GM23338 (cell line): ENCODE measurements around the gene ENOX1. TPM values are rescaled to one million over a fixed set of nuclear protein-coding genes. Genes with fewer than 3 reads are reported as not detected.

Experiments used
- ATAC-seq: fragments of 200-7000 bp; cut with Tn5 transposase; 3 replicates; pipeline ENCODE4 v1.9.1; 2020
- DNase-seq: peaks from one replicate; pipeline ENCODE4 v3.0.0-alpha.2; 2015; ENCODE audit warnings: low spot score
- H2AFZ ChIP-seq: fragments of 200-600 bp; sonication (generic); 2 replicates; pipeline ENCODE4 v1.8.0; 2016; ENCODE audit warnings: antibody characterized with exemption, mild to moderate bottlenecking, moderate library complexity
- H3F3A ChIP-seq: fragments of 200-600 bp; sonication (generic); replicated peaks from 2 replicates; pipeline ENCODE4 v1.8.0; 2017; ENCODE audit warnings: antibody characterized with exemption, mixed run types, low read depth
- H3K27ac ChIP-seq: fragments of 200-600 bp; sonication (generic); 2 replicates; pipeline ENCODE4 v1.6.1; 2016; ENCODE audit warnings: low read depth
- H3K27me3 ChIP-seq: fragments of 200-600 bp; sonication (generic); 2 replicates; pipeline ENCODE4 v1.8.0; 2016; ENCODE audit warnings: mild to moderate bottlenecking, mixed run types, moderate library complexity; ENCODE audit not compliant: insufficient read depth
- H3K36me3 ChIP-seq: fragments of 200-600 bp; sonication (generic); 2 replicates; pipeline ENCODE4 v1.8.0; 2016; ENCODE audit warnings: mild to moderate bottlenecking; ENCODE audit not compliant: insufficient read depth
- H3K4me1 ChIP-seq: fragments of 200-600 bp; sonication (generic); 2 replicates; pipeline ENCODE4 v1.8.0; 2016; ENCODE audit warnings: mild to moderate bottlenecking, moderate library complexity; ENCODE audit not compliant: insufficient read depth
- H3K4me2 ChIP-seq: fragments of 200-600 bp; sonication (generic); 2 replicates; pipeline ENCODE4 v1.7.1; 2017; ENCODE audit warnings: mixed run types
- H3K4me3 ChIP-seq: fragments of 200-600 bp; sonication (generic); 2 replicates; pipeline ENCODE4 v1.6.1; 2016; ENCODE audit warnings: mixed run types
- H3K79me2 ChIP-seq: fragments of 200-600 bp; sonication (generic); replicated peaks from 2 replicates; pipeline ENCODE4 v1.8.0; 2017; ENCODE audit warnings: mild to moderate bottlenecking; ENCODE audit not compliant: insufficient read depth
- H3K9me2 ChIP-seq: fragments of 200-600 bp; sonication (generic); 2 replicates; pipeline ENCODE4 v1.8.0; 2017; ENCODE audit not compliant: insufficient read depth
- H4K20me1 ChIP-seq: fragments of 200-600 bp; sonication (generic); replicated peaks from 2 replicates; pipeline ENCODE4 v1.8.0; 2017; ENCODE audit warnings: mild to moderate bottlenecking; ENCODE audit not compliant: insufficient read depth
- H3K27ac Mint-ChIP-seq: 2 replicates; pipeline ENCODE4 v1.8.0; 2020; ENCODE audit warnings: inconsistent platforms, mild to moderate bottlenecking, moderate library complexity, mixed read lengths
- H3K27me3 Mint-ChIP-seq: 3 replicates; pipeline ENCODE4 v1.8.0; 2022; ENCODE audit warnings: low read depth, mild to moderate bottlenecking, moderate library complexity, mixed read lengths, inconsistent platforms; ENCODE audit not compliant: insufficient read depth, poor library complexity
- H3K36me3 Mint-ChIP-seq: 3 replicates; pipeline ENCODE4 v1.8.0; 2021; ENCODE audit warnings: low read depth, mild to moderate bottlenecking, inconsistent platforms, moderate library complexity, mixed read lengths
- H3K4me1 Mint-ChIP-seq: 3 replicates; pipeline ENCODE4 v1.8.0; 2020; ENCODE audit warnings: mild to moderate bottlenecking, inconsistent platforms, mixed read lengths
- H3K4me3 Mint-ChIP-seq: 3 replicates; pipeline ENCODE4 v1.8.0; 2021; ENCODE audit warnings: moderate library complexity, mild to moderate bottlenecking, inconsistent platforms, mixed read lengths
- H3K9me3 Mint-ChIP-seq: 3 replicates; pipeline ENCODE4 v1.8.0; 2020; ENCODE audit warnings: moderate library complexity, mild to moderate bottlenecking, inconsistent platforms, mixed read lengths
- EZH2 ChIP-seq: fragments of 200-600 bp; sonication (generic); IDR thresholded peaks from one replicate; pipeline ENCODE4 v1.8.0; 2017; ENCODE audit warnings: antibody characterized with exemption, mild to moderate bottlenecking, low read depth; ENCODE audit not compliant: unreplicated experiment
- EZH2phosphoT487 ChIP-seq: fragments of 200-600 bp; sonication (generic); IDR thresholded peaks from one replicate; pipeline ENCODE4 v1.8.1; 2018; ENCODE audit warnings: antibody characterized with exemption; ENCODE audit not compliant: unreplicated experiment
- JUNB ChIP-seq: IDR thresholded peaks from one replicate; pipeline ENCODE4 v1.6.1; 2016; ENCODE audit warnings: antibody characterized with exemption; ENCODE audit not compliant: unreplicated experiment
- NANOG ChIP-seq: IDR thresholded peaks from 2 replicates; pipeline ENCODE4 v1.6.1; 2016; ENCODE audit warnings: antibody characterized with exemption, borderline replicate concordance
- REST ChIP-seq: IDR thresholded peaks from one replicate; pipeline ENCODE4 v1.6.1; 2018; ENCODE audit warnings: antibody characterized with exemption; ENCODE audit not compliant: unreplicated experiment
- STAT1 ChIP-seq: IDR thresholded peaks from one replicate; pipeline ENCODE4 v1.6.1; 2016; ENCODE audit warnings: antibody characterized with exemption; ENCODE audit not compliant: unreplicated experiment
- ZNF114 ChIP-seq: fragments of 250-450 bp; sonication (Bioruptor Pico); IDR thresholded peaks from 2 replicates; pipeline ENCODE4 v1.5.0; 2020; ENCODE audit warnings: mild to moderate bottlenecking, moderate library complexity
- ZNF331 ChIP-seq: fragments of 250-450 bp; sonication (Bioruptor Pico); IDR thresholded peaks from 2 replicates; pipeline ENCODE4 v1.5.0; 2020; ENCODE audit warnings: low read depth, mild to moderate bottlenecking, moderate library complexity
- long read RNA-seq: library from polyadenylated mRNA; unstranded; transcript quantifications from one replicate; pipeline ENCODE4 v2.0.0, GENCODE V29; 2020; ENCODE audit not compliant: unreplicated experiment
- polyA plus RNA-seq: library from polyadenylated mRNA; unstranded; fragments of >200 nt; fragmentation: Nextera tagmentation; extraction: Ambion mirVana; gene quantifications from 2 replicates; pipeline ENCODE4 v1.2.1, GENCODE V29; 2016
- total RNA-seq: library from RNA; depleted of rRNA; stranded (reverse); fragments of >200 nt; shearing (Covaris generic); gene quantifications from 2 replicates; pipeline ENCODE4 v1.2.3, GENCODE V29; 2014; rRNA removed
- TF ChIP-seq, protein P1 (sequence below), 2 experiments: fragments of 200-600 bp in 1 of 2; sonication (generic) in 1 of 2; conservative IDR thresholded peaks; 2 replicates each; pipeline versions ENCODE4 v1.5.1 to v1.6.1; 2016 to 2017; ENCODE audit warnings: antibody characterized with exemption in 2 of 2, low read depth in 2 of 2, mild to moderate bottlenecking in 2 of 2, moderate library complexity in 1 of 2
- TF ChIP-seq, protein P2 (sequence below): IDR thresholded peaks from 2 replicates; pipeline ENCODE4 v1.6.1; 2016; ENCODE audit warnings: antibody characterized with exemption

The ENOX1 gene
- total RNA-seq (0.66 and 2.1 TPM in 2 replicates), polyA plus RNA-seq (0.54 and 0.81 TPM in 2 replicates)
- long read RNA-seq, partial matches to known transcripts: 1 of 1 reads
- long read RNA-seq, other reads (novel, unspliced or antisense): 0 of 1 reads

GRCh38 chr13:43786766-43787517 is at the start of gene ENOX1:
Gene ENOX1, minus strand, starts transcription at chr13:43786972.
- Mint-ChIP-seq H3K4me1 (peaks cover 16% of the 10 kb centered on the region), H3K36me3 (no peaks in the 10 kb centered on the region), H3K9me3 (no peaks in the 10 kb centered on the region), H3K27ac (no peak within 1 kb of the TSS), H3K27me3 (peaks cover 38% of the 10 kb centered on the region), H3K4me3 (peak within 1 kb of the TSS; percentile 86)
- H3K4me3 ChIP-seq: peak within 1 kb of the TSS; percentile 72
- DNase-seq (peak; percentile 77), ATAC-seq (peak; percentile 75)
- peaks cover 76% of the 10 kb centered on the region for H3K27me3 ChIP-seq
- H4K20me1 ChIP-seq: no peaks in the 10 kb centered on the region
- H3F3A ChIP-seq: no peaks in the 10 kb centered on the region; the same call in 1 of the 2 replicates
- H2AFZ ChIP-seq: peak within 1 kb of the TSS; percentile 93
- TF ChIP-seq, protein P1, sequence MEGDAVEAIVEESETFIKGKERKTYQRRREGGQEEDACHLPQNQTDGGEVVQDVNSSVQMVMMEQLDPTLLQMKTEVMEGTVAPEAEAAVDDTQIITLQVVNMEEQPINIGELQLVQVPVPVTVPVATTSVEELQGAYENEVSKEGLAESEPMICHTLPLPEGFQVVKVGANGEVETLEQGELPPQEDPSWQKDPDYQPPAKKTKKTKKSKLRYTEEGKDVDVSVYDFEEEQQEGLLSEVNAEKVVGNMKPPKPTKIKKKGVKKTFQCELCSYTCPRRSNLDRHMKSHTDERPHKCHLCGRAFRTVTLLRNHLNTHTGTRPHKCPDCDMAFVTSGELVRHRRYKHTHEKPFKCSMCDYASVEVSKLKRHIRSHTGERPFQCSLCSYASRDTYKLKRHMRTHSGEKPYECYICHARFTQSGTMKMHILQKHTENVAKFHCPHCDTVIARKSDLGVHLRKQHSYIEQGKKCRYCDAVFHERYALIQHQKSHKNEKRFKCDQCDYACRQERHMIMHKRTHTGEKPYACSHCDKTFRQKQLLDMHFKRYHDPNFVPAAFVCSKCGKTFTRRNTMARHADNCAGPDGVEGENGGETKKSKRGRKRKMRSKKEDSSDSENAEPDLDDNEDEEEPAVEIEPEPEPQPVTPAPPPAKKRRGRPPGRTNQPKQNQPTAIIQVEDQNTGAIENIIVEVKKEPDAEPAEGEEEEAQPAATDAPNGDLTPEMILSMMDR (conservative IDR thresholded peaks at IDR 0.05; ENCODE audit: low read depth in 2 of 2): peak in 1 of 2 experiments; percentile 24; a peak in 2 of 4 replicates
- TF ChIP-seq, protein P2, sequence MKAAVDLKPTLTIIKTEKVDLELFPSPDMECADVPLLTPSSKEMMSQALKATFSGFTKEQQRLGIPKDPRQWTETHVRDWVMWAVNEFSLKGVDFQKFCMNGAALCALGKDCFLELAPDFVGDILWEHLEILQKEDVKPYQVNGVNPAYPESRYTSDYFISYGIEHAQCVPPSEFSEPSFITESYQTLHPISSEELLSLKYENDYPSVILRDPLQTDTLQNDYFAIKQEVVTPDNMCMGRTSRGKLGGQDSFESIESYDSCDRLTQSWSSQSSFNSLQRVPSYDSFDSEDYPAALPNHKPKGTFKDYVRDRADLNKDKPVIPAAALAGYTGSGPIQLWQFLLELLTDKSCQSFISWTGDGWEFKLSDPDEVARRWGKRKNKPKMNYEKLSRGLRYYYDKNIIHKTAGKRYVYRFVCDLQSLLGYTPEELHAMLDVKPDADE: no peak
- TF ChIP-seq JUNB (peak; percentile 75), ZNF331 (CRISPR knock-in tag) (no peak), EZH2 (peak; percentile 29)
- H3K4me1 ChIP-seq: peaks cover 8% of the 10 kb centered on the region
- H3K36me3 ChIP-seq: no peaks in the 10 kb centered on the region
- no peak within 1 kb of the TSS for H3K27ac ChIP-seq
- peak within 1 kb of the TSS; percentile 82 for H3K4me2 ChIP-seq
- H3K79me2 ChIP-seq: no peaks in the 10 kb centered on the region
- H3K9me2 ChIP-seq: no peaks in the 10 kb centered on the region

GRCh38 chr13:43835701-43836100 is 48.9 kb upstream of the ENOX1 start:
- Histone ChIP-seq H4K20me1 (no peaks in the 10 kb centered on the region), H3K4me1 (no peaks in the 10 kb centered on the region), H3K79me2 (no peaks in the 10 kb centered on the region), H3K27me3 (no peaks in the 10 kb centered on the region), H3K27ac (no peak overlapping the region), H3K4me3 (no peak overlapping the region), H3F3A (no peaks in the 10 kb centered on the region), H2AFZ (no peak overlapping the region), H3K4me2 (no peak overlapping the region), H3K9me2 (no peaks in the 10 kb centered on the region), H3K36me3 (no peaks in the 10 kb centered on the region)
- no peak overlapping the region for H3K4me3 Mint-ChIP-seq
- H3K27ac Mint-ChIP-seq: no peak overlapping the region
- peaks cover under 1% of the 10 kb centered on the region; the same call in 2 of the 3 replicates for H3K36me3 Mint-ChIP-seq
- peaks cover under 1% of the 10 kb centered on the region; the same call in 1 of the 3 replicates for H3K9me3 Mint-ChIP-seq
- no peak for DNase-seq
- no peaks in the 10 kb centered on the region for H3K27me3 Mint-ChIP-seq
- TF ChIP-seq STAT1: no peak
- no peak for TF ChIP-seq NANOG
- TF ChIP-seq EZH2phosphoT487: no peak
- no peak for TF ChIP-seq ZNF114
- no peak for TF ChIP-seq REST
- no peak for TF ChIP-seq ZNF331 (CRISPR knock-in tag)
- no peaks in the 10 kb centered on the region for H3K4me1 Mint-ChIP-seq
- ATAC-seq: no peak
